Superior temporal gyrus (tissue), 1 donor: ENCODE data around the gene STX8.
A peak's percentile ranks its signal among the peaks of the same experiment; 100 is the strongest.
"Not testable (repeated sequence)": the region's sequence is repeated elsewhere in the genome, so short reads cannot be mapped to it uniquely, and the experiment has no call there.

ENCODE experiments used
- DNase-seq: peaks from one replicate; pipeline ENCODE4 v3.0.0-alpha.2; 2016; ENCODE audit errors: extremely low spot score

STX8 gene

GRCh38 chr17:9509236-9509816 lies 66.3 kb downstream of the STX8 start:
- DNase-seq: no peak

GRCh38 chr17:9499041-9499440 lies 76.6 kb downstream of the STX8 start:
- no peak for DNase-seq

DNA sequence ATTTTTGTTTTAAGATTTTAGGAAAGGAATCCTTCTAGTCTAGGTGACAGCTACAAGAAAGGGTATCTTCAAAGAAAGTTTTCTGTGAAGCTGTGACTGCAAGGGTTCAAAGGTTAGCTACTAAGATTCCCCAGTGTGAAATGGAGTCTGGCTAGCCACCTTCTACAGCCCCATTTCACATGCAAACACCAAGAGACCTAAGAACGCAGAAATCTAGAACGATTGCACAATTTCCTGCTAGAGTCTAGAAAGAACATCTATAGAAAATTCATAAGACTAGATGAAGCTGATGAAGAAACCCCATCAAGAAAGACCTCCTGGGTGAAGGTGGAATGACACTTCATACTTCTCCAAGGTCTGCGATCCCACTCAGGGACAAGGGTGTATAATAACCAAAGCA lies 77.1 kb downstream of the STX8 start:
- DNase-seq: no peak

- DNase-seq: no peak
Measured at GRCh38 chr17:9488556-9488955, 87.1 kb downstream of the STX8 start.

GRCh38 chr17:9487406-9487805 lies 88.2 kb downstream of the STX8 start:
- DNase-seq: no peak

GRCh38 chr17:9484789-9485188 lies 90.8 kb downstream of the STX8 start:
- no peak for DNase-seq

DNA sequence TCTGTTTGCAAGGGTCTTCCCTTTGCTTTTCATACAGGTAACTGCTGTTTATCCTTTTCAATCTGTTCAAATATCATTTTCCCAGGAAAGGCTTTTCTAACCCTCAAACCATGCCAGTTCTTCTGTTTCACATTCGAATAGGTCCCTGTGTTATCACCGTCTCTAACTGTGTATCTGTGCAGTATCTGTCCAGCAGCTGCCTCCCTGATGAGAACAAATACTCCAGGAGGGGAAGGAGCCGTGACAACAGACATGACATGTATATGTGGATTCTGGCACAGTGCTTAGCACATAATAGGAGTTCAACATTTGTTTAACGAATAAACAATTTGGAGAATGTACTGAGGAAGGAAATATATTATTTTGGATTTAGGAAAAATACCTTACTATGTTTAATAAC lies 95.7 kb downstream of the STX8 start:
- no peak for DNase-seq

DNA sequence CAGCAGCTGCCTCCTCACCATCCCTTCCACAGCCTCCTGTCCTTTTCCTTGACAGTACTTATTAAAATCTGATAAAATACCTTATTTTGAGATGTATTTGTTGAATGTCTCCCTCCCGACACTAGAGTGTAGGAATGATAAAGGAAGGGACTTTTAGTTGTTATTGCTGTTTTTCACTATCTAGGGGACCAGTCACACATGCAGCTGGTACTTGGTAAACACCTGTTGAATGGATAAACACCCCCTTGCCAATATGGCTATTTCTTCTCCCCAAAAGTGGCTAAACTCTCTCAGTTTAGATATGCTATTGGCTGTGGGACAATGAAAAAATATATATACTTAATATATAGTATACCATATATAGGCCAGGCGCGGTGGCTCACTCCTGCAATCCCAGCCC lies 96.7 kb downstream of the STX8 start:
- no peak for DNase-seq

GRCh38 chr17:9475101-9475658 lies 100.4 kb downstream of the STX8 start:
- peak; percentile 97 for DNase-seq

DNA sequence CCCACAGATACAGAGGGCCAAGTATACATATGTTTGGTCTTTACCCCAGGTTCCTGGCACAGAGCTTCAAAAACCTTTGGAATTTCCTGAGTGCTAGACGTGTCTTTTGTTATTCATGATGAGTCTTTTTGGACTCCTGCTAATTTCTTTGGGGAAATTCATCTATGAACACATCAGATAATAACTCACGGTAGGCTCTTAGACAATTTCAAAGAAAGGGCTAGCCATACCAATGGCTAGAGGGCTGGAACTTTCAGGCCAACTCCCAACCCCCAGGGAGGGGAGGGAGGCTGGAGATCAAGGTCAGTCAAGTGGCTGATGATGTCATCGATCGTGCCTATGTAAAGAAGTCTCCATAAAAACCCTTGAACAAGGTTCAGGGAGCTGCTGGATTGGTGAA lies 101.9 kb downstream of the STX8 start:
- no peak for DNase-seq

GRCh38 chr17:9472541-9472940 lies 103.1 kb downstream of the STX8 start:
- DNase-seq: no peak

DNA sequence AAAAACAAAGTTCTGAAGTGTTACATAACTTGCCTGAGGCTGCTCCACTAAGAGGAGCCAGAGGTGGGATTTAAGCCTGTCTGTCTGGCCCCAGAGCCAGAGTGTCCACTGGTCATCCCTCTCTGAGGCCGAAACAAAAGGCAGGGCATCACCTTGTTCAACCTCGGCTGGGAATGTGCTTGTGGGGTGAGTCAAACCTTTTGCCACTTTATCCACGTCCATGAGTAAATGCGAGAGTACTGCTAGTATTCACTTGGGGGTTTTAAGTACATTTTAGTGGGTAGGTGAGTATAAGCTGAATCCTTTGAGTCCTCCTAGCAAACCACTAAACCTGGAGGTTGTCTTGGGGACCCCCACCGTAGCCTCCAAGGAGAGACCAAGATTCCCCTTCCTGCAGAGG lies 103.5 kb downstream of the STX8 start:
- DNase-seq: no peak

GRCh38 chr17:9470171-9470570 lies 105.4 kb downstream of the STX8 start:
- DNase-seq: no peak

DNA sequence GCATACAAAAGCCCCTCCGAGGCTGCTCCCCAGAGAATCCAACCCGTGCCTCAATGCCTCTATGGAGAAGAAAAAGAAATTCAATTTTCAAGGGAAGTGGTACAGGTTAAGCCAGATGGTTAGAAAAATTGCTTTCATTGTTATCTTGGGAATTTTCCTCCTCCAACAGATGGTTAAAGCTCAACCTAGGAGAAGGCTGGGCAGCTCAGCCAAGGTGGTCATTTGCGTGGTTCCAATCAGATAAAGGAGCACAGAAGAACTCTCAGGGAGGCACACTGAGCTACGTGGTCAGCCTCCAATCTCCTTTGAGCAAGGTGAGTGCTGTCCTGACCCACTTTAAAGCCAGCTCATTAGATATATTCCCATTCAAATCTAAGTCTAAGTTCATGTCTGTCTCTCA lies 106.7 kb downstream of the STX8 start:
- no peak for DNase-seq

DNA sequence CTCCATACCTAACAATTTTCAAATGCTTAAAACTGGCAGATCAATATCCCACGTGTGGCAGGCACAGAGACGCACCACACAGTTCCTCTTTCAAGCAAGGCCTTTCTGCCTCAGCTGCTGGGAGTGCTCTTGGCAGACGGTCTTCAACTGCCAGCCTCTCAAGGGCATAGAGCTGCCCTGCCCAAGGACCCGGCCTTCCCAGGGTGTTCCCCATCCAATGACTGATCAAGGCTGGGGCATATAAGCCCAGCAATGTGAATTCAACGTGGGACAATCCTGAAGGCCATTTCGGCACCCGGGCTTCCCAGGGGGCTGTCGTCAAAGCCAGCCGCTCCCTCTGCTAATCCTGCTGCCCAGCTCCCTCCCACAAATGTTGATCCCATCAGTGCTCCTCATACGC lies 107.1 kb downstream of the STX8 start:
- DNase-seq: no peak

- no peak for DNase-seq
Measured at GRCh38 chr17:9467518-9467917, 108.1 kb downstream of the STX8 start.

GRCh38 chr17:9465210-9465921 lies 110.3 kb downstream of the STX8 start:
- DNase-seq: peak; percentile 32

DNA sequence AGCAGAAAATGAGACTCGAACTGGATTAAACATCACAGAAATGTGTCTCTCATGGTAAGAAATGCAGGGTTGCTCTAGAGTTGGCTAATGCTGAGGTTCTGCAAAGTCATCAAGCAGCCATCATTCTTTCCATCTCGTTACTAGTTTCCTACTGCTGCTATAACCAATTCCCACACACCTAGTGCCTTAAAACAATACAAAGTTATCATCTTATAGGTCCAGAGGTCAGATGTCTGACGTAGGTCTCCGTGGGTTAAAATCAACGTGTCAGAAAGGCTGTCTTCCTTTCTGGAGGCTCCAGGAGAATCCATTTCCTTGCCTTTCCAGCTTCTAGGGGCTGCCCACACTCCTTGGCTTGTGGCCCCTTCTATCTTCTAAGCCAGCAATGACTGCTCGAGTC lies 118.6 kb downstream of the STX8 start:
- DNase-seq: no peak

DNA sequence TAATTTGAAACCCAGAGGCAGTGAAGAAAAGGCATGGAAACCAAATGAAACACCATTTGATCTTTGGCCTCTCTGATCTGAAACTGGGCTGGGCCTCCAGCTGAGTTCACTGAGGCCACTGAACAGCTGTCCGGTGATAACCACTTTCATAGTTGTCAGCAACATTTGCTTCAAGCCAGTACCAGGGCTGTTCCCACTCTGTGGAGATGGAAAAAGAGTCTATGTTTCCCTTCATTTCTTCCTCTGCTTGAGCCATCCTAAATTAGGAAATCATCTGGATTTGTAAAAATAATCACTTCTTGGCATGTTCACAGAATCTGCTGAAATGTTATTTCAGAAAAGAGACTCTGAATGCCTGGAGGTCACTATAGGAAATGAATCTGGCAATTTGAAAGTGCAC lies 119.3 kb downstream of the STX8 start:
- no peak for DNase-seq

GRCh38 chr17:9451934-9452333 lies 123.7 kb downstream of the STX8 start:
- no peak for DNase-seq

- DNase-seq: not testable (repeated sequence)
Measured at GRCh38 chr17:9447298-9447697, 128.3 kb downstream of the STX8 start.

GRCh38 chr17:9446528-9446927 lies 129.1 kb downstream of the STX8 start:
- DNase-seq: no peak

DNA sequence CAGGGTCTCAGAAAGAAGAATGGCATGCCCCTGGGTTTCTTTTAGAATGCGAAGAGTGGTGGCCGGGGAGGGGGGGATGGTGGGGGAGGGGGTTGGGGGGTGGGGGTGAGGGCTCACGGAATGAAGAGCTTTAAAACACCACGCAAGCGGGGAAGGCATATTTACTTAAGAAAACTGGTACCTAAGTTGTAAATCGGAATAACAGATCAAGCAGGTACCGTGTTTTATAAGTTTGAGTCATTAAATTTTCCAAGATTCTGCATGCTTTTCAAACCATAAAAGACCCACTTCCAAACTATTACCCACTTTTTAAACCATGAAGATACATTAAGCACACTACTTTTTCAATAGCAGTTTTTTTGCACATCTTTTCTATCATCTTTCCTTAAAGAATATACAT lies 130.2 kb downstream of the STX8 start:
- DNase-seq: no peak

GRCh38 chr17:9444687-9445086 lies 130.9 kb downstream of the STX8 start:
- DNase-seq: no peak
